GM18526 (cell line): ENCODE data around the gene NEU3.

Source experiments
- POLR2A ChIP-seq: IDR thresholded peaks from 3 replicates; pipeline ENCODE4 v1.6.1; 2011; ENCODE audit not compliant: insufficient read length; ENCODE audit errors: extremely low read depth

Gene NEU3

DNA sequence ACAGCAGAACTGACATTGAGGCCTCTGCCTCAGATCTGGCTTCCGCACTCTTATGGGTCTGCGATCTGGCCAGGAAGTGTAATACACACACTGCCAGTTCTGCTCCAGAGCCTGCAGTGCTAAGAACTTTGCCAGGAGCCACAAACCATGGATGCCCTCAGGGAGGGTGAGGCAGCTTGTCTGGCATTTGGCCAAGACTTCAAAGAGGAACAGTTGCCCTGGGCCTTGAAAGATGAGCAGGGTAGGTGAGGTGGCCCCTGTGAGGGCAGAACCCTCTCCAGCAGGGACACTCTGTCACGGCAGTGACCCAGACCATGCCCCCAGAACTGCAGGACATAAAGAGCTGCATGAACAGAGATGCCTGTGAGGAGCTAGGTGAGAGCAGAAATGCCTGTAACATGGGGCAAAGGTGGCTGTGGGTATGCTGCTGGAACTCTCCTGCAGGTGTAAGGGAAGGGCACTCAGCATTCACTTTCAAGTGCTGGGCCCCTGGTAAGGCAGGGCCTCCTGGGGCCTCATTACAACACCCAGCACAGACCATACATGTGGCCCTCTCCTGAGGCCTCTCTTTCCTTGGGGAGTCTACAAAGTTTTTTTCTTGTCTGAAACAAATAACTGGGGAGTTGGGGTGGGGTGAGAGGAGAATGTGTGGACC is 47.3 kb downstream of the NEU3 start:
- no peak for TF ChIP-seq POLR2A

DNA sequence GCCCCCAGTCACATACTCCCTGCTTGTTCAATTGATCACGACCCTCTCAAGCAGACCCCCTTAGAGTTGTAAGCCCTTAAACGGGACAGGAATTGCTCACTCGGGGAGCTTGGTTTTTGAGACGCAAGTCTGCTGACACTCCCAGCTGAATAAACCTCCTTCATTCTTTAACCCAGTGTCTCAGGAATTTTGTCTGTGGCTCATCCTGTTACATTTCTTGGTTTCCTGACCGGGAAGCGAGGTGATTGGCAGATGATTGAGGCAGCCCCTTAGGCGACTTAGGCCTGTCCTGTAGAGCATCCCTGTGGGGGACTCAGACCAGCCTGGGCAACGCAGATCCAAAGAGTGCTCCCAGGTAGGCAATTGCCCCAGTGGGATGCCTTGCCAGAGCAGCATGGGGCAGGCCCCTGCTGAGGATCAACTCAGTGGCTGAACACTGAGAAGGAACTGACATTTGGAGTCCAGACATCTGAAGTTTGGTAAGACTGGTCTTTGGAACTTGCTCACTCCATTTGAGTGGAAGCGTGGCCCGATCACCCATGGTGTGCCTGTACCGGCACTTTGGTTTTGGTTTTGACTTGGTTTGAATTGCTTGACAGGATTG is 51.5 kb downstream of the NEU3 start:
- TF ChIP-seq POLR2A, result no peak

DNA sequence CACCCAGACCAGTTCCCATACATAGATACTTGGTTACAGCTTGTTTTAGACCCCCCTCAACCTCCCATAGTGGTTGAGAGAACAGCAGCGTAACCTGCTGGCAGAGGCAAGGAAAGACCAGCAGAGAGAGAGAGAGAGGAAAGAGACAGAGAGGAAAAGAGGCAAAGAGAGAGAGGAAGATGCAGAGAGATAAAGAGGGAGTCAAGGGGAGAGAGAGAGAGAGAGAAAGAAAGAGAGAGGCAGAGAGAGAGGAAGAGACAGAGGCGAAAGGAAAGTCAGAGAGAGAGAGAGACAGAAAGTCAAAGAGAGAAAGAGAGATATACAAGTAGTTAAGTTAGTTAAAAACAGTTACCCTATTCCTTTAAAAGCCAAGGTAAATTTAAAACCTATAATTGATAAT is 52.5 kb downstream of the NEU3 start:
- no peak for TF ChIP-seq POLR2A

DNA sequence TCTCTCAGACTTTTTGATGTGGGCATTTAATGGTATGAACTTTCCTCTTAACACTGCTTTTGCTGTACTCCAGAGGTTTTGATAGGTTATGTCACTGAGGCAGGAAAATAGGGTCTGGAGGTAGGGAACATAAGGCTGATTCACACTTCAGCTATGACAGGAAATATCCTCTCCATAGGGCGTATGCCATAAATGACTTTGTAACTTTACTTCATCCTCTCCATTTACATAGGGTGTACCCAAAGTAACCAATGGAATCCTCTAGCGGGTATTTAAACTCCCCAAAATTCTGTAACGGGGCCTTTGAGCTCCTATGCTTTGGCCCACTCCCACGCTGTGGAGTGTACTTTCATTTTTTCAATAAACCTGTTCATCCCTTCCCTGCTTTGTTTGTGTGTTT is 58.5 kb downstream of the NEU3 start:
- TF ChIP-seq POLR2A, result no peak

DNA sequence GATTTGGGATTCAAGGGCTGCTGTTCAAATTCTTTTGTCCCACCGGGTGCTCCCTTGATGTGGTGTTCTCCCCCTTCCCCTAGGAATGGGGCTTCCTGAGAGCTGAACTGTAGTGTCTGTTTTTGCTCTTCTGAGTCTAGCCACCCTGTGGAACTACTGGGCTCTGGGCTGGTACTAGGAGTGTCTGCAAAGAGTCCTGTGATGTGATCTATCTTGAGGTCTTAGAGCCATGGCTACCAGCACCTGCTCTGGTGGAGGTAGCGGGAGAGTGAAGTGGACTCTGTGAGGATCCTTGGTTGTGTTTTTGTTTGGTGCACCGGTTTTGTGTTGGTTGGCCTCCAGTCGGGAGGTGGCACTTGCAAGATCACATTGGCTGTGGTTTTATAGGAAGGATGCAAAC is 61.8 kb downstream of the NEU3 start:
- TF ChIP-seq POLR2A, result no peak

DNA sequence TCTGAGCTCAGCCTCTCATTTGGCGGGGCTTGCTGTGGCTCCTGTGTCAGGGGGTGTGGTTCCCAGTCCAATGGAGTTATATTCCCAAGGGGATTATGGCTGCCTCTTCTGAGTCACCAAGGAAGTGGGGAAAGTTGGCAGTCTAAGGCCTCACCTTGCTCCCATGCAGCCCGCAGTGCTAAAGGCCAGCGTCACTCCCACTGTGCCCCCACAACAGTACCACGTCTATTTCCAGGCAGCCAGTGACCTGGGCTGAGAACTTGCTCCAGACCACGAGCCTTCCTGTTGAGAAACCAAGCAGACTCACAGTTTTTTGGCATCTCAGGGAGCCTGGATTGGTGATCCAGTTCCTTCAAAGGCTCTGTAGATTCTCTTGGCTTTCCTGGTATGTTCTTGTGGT is 62.3 kb downstream of the NEU3 start:
- no peak for TF ChIP-seq POLR2A

DNA sequence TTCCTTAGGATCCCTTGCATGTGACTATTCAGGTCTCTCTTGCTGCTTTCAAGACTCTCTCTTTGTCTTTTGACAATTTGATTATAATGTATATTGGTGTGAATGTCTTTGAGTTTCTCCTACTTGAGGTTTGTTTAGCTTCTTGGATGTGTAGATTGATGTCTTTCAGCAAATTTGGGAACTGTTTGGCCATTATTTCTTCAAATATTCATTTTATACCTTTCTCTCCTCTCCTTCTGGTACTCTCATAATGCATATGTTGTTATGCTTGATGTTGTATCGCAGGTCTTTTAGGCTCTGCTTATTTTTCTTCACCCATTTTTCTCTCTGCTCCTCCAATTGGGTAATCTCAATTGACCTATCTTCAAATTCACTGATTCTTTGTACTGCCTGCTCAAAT is 63.7 kb downstream of the NEU3 start:
- no peak for TF ChIP-seq POLR2A

DNA sequence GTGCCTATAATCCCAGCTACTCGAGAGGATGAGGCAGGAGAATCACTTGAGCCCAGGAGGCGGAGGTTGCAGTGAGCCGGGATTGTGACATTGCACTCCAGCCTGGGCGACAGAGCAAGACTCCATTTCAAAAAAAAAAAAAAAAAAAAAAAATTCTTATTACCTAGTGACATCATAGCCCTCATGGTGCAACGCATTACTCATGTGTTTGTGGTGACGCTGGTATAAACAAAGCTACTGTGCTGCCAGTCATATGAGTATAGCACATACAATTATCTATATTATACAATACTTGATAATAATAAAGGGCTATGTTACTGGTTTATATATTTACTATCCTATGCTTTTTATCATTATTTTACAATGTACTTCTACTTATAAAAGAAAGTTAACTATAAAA is 66.8 kb downstream of the NEU3 start:
- no peak for TF ChIP-seq POLR2A

DNA sequence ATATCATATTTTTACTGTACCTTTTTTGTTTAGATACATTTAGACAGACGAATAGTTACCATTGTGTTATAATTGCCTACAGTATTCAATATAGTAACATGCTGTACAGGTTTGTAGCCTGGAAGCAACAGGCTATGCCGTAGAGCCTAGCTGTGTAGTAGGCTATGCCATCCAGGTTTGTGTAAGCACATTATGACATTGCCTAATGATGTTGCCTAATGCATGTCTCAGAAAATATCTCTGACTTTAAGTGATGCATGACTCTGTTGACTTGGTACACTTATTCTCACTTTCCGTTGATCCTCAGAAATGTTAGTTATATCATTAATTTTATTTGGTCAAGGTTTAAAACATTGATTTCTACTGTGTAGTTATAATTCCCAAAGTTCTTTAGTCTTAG is 68.1 kb downstream of the NEU3 start:
- TF ChIP-seq POLR2A, result no peak

DNA sequence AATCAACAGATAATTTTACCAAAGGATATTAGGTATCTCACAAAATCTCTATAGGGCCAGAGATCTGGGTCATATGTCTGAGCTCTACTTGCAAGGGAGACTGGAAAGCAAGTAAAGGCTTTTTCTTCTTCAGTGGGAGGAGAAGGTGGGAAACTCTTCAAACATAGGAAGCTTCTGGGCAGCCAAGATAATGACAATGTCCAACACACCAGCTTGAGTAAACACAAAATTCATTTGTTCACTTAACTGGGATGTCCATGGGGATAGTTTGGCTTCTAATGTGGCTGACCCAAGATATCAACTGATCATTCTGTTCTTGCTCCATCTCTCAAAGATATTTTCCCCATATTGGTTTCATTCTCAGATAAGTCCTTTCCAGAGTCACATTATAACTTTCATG is 70.6 kb downstream of the NEU3 start:
- TF ChIP-seq POLR2A, result no peak

DNA sequence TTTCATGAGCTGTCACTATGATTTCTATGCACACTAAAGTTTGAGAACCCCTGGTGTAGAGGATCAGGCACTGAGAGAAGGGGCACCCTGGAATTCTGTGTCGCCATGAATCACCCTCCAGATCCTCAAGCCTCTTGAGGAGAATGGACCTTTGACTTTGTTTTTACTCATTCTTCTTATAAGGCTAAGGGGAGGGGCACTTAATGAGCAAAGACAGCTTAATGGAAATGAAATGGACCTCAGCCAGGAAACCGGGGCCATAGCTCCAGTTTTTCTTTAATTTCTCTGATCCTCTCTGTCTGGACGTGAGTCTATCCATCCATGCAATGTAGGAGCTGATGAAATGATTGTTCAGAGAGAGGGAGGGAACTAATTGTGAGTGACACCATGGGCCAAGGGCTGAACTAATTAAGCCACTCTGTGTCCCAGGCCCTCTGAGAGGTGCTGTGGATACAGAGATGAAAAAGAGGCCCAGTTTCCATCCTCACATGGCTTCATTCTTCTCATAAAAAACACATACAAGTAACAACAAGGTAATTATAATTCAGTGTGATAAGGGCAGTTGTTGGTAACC is 75.1 kb downstream of the NEU3 start:
- TF ChIP-seq POLR2A, result no peak

DNA sequence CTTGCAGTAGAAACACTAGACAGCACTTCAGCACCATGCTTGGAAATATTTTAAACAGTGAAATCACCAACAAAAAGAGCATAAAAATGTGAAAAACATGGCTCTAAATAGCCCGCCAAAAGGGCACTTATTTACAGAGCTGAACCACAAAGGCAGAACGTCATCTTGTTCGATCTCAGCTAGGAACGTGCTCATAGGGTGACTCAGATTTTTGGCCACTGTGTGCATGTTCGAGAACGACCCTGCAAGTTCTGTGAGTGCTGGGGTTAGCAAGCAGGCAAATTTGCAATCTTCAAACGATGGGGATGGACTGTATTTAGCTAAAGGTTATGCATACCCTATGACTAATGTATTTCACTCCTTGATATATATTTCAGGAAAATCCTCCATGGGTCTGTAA is 77.3 kb downstream of the NEU3 start:
- TF ChIP-seq POLR2A, result no peak
